GM10248 (cell line): Measurements from ENCODE around the gene CSTF2T.

Source experiments
- CTCF ChIA-PET: fragments of 300-600 bp; sonication (Branson Sonifier 250); formaldehyde crosslinking; extraction: SDS; loops from one replicate; lab custom pipeline; 2021; ENCODE audit warnings: antibody characterized with exemption; lab: Yijun Ruan, JAX
- POLR2A ChIA-PET: fragments of 350-650 bp; sonication (Branson Sonifier 250); formaldehyde crosslinking; extraction: SDS; loops from one replicate; lab custom pipeline; 2020; ENCODE audit warnings: antibody characterized with exemption; lab: Yijun Ruan, JAX
- DNase-seq: peaks from one replicate; pipeline ENCODE4 v3.0.0; 2012; ENCODE audit errors: extremely low spot score
- CTCF ChIP-seq: IDR thresholded peaks from 2 replicates; pipeline ENCODE4 v1.5.1; 2012; ENCODE audit warnings: mild to moderate bottlenecking, low read depth; ENCODE audit errors: extremely low read depth, missing control alignments, control extremely low read depth

Gene CSTF2T

GRCh38 chr10:51659344-51659743 is 40.1 kb downstream of the CSTF2T start:
- no peak for TF ChIP-seq CTCF
- ChIA-PET CTCF (interaction anchor here (1.2 kb wide), 1 partner anchor 12 kb away, joined by 3 read pairs; no protein-coding TSS in a partner anchor), POLR2A (no interaction called here)
- no peak for DNase-seq

- CTCF ChIA-PET: no interaction called here
- POLR2A ChIA-PET: no interaction called here
- TF ChIP-seq CTCF: no peak
- no peak for DNase-seq
Measured at GRCh38 chr10:51658000-51658399, 41.4 kb downstream of the CSTF2T start.

- no peak for TF ChIP-seq CTCF
- no peak for DNase-seq
- ChIA-PET POLR2A (no interaction called here), CTCF (no interaction called here)
Measured at GRCh38 chr10:51656503-51656902, 42.9 kb downstream of the CSTF2T start.

- DNase-seq: no peak
- ChIA-PET POLR2A (no interaction called here), CTCF (interaction anchor here (1.8 kb wide), 1 partner anchor 12 kb away, joined by 4 read pairs; no protein-coding TSS in a partner anchor)
Measured at GRCh38 chr10:51654918-51655317, 44.5 kb downstream of the CSTF2T start.

GRCh38 chr10:51653025-51653424 is 46.4 kb downstream of the CSTF2T start:
- no peak for TF ChIP-seq CTCF
- POLR2A ChIA-PET: no interaction called here
- no peak for DNase-seq
- CTCF ChIA-PET: interaction anchor here (1.8 kb wide), 1 partner anchor 10 kb away, joined by 4 read pairs; no protein-coding TSS in a partner anchor

More at GRCh38 chr10:51654918-51655317, 44.5 kb downstream of the CSTF2T start:
- TF ChIP-seq CTCF: no peak

- POLR2A ChIA-PET: no interaction called here
- CTCF ChIA-PET: no interaction called here
- no peak for DNase-seq
- no peak for TF ChIP-seq CTCF
Measured at GRCh38 chr10:51651063-51651462, 48.3 kb downstream of the CSTF2T start.
